NCI-H1105 treated with DMSO at 0.1 percent for 48 hours (cell line): ENCODE measurements around the gene NUB1.

Experiments
- DNase-seq: peaks from one replicate; lab custom pipeline; 2025; lab: John Stamatoyannopoulos, UW

NUB1 gene

GRCh38 chr7:151423936-151424335 is 82.3 kb downstream of the NUB1 start:
- DNase-seq: no peak

DNA sequence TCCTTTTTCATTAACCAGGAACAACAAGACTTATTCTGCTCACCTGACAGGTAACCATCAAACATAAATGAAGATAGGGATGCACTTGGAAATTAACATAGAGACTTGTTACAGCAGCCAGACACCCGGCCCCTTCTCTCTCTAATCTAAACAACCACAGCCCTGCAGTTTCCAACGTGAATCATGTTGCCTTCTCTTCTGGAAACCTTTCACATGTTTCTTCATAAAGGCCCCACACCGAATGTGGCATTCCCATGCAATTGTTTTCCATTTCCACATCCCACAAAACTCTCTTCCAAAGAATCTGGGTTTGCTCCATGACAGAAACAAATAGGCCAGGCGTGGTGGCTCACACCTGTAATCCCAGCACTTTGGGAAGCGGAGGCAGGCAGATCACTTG is 83.2 kb downstream of the NUB1 start:
- DNase-seq: no peak

DNA sequence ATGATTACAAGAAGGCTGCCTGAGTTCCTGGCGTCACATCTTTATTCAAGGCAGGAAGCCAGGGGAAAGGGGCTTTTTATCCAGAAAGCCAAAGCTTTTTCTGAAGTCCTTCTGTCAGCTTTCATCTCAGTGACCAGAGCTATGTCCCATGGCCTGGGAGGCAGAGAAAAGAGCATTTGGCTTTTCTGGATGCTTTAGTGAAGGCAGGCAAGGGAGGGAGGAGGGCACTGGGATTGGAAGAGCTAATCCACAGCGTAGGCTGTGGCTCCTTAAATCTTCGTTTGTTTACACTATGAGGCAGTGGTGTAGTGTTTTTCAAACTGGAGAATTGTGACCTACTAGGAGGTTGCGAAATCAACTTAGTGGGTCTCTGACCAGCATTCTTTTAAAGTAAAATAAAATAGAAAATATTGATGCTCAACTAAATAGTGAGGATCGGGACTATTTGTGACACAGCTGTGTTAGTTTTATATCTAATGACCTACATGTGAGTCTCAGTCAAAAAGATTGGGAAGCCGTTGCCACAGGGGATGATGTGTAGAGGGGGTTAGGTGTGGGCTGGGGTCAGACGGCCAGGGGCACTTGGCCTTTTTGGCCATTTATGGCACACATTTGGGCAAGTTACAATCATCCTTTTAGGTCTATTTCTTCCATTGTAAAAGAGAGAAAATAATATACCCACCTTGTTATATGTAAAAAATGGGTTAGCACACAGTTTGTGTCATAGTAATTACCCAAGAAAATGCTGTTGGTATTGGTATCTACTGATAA is 84.2 kb downstream of the NUB1 start:
- no peak for DNase-seq

GRCh38 chr7:151426441-151426903 is 84.9 kb downstream of the NUB1 start:
- no peak for DNase-seq

GRCh38 chr7:151426904-151427704 is 85.5 kb downstream of the NUB1 start:
- no peak for DNase-seq

DNA sequence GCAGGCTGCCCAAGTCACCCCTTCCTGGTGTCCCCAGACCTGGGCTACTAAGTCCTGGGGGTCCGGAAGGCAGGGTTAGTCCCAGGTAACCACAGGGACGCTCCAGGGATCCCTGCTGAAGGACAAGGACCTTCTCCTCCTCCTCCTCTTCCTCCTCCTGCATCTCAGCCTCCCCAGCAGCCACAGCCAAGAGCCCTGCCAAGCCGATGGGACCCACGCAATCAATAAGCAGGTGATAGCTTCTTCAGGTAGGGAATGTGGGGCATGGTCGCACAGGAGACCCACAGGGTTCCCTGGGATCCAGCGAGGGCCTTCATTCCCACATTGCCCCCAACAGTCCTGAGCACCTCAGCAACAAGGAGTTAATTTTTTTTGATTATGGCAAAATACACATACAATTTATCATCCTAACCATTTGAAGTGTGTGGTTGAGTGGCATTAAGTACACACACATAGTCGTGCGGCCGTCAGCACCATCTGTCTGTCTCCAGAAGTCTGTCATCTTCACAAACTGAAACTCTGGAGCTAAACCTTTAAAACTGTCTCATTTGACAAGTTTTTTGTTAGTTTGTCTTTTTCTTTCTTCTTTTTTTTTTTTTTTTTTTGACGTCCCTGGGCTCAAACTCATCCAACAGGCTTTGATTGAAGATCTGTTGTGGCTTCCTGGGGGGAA is 86.2 kb downstream of the NUB1 start:
- no peak for DNase-seq
